ENCODE data around the gene ZNF169.
"Not testable (repeated sequence)": the region's sequence is repeated elsewhere in the genome, so short reads cannot be mapped to it uniquely, and the experiment has no call there.

The ZNF169 gene

DNA sequence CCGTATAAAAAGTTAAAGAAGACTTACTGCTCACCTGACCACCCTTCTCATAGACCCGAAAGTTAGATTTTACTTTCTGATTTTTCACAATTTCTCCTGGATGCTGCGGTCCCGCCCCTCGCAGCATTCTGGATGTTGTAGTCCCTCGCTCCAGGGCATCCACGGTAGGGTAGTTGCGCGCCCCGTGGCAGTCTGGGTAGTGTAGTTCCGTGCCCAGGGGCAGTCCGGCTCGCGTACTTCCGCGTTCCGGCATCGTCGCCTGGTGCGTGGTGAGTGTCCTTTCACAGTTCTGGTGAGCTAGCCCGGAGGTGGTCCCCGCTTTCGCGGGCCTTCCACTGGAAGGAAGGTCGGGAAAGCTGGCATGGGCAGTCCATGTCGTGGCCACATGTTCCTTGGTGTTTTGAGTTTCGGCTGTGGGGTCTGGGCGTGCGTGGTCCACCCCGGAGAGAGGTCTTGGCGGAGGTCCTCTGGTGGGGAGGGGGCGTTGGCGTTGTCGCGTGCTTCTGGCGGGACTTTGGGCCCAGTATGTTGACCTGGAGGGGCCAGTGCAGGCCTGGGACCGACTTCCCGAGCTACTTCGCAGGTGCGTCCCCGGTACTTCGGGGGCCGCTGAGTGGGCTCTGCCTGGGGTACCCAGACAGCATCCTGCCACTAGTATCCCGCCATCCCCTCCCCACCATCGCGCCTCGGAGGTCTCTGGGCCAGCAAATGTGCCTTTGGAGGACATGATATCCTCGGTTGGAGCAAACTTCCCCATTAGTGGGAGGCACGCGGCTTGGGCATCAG, at the start of gene ZNF169:
Gene ZNF169 (plus strand): TSS at position 222 of the 786 bp plus-strand sequence. CDS start 19,515 bp downstream, outside the sequence.
- DNase-seq (ENCODE audit: low read depth), result peak; percentile 83

- no peak for DNase-seq (ENCODE audit: low read depth)
Observed at GRCh38 chr9:94210616-94211603, 48.2 kb upstream of the ZNF169 start.

DNA sequence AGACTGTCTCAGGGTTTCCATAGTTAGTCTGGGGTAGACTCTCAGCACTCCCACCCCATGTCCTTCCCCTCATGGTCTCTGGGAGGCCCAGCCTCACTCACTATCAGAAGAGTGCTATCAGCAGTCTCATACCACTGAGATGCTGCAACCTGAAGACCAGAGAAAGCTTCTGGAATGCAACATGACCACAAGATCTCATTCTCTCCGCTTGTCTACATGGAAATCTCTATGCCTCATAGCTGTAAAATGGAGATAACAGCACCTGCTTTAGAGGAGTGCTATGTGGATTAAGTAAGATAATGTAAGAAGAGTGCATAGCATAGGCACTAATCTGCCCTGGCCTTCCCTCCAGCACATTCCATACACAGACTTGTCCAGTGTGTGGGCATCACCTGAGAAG, 47.0 kb upstream of the ZNF169 start:
- no peak for DNase-seq (ENCODE audit: low read depth)

DNA sequence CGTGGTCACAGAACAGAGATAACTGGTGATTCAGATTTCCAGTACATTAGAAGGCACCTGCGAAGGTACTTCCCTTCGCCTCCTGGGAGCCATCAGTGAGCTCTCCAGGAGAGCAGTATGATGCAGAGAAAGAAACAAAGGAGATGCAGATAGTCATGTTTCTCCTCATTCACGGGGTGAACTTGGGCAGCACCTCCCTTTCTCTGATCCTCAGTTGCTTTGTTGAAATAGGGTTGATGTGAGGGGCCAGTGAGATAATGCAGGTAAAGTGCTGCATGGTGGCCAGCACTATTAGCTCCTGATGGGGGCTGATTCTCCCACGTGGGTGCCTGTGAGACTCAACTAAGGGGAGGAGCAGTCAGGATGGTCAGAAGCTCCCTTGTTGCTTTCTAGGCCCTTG, 46.6 kb upstream of the ZNF169 start:
- DNase-seq (ENCODE audit: low read depth), result no peak

- DNase-seq (ENCODE audit: low read depth), result peak; percentile 46
Observed at GRCh38 chr9:94213511-94214124, 45.5 kb upstream of the ZNF169 start.

GRCh38 chr9:94222870-94223269, 36.2 kb upstream of the ZNF169 start:
- no peak for DNase-seq (ENCODE audit: low read depth)

- DNase-seq (ENCODE audit: low read depth), result not testable (repeated sequence)
Observed at GRCh38 chr9:94225413-94225812, 33.7 kb upstream of the ZNF169 start.

GRCh38 chr9:94228616-94229015, 30.5 kb upstream of the ZNF169 start:
- no peak for DNase-seq (ENCODE audit: low read depth)

DNA sequence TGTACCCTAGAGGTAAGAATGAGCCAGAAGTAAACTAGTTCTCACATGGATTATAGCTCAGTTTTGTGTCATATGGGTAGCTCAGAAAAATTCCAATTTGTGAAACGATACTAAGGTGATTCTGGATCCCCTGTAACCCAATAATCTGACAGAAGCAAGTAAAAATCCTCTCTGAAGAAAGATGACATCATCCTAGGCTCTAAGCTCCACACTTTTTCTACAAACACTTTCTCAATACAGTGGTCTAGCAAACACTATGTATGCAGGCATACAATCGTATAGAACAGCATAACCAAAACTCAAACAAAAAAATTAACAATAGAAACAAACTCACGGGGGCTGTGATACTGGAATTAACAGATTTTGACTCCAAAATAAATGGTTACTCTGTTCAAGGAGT, 26.7 kb upstream of the ZNF169 start:
- DNase-seq (ENCODE audit: low read depth), result no peak

DNA sequence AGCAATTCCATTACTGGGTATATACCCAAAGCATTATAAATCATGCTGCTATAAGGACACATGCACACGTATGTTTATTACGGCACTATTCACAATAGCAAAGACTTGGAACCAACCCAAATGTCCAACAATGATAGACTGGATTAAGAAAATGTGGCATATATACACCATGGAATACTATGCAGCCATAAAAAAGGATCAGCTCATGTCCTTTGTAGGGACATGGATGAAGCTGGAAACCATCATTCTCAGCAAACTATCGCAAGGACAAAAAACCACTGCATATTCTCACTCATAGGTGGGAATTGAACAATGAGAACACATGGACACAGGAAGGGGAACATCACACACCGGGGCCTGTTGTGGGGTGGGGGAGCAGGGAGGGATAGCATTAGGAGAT, 18.0 kb upstream of the ZNF169 start:
- DNase-seq (ENCODE audit: low read depth), result not testable (repeated sequence)

GRCh38 chr9:94245651-94246050, 13.4 kb upstream of the ZNF169 start:
- DNase-seq (ENCODE audit: low read depth), result no peak

DNA sequence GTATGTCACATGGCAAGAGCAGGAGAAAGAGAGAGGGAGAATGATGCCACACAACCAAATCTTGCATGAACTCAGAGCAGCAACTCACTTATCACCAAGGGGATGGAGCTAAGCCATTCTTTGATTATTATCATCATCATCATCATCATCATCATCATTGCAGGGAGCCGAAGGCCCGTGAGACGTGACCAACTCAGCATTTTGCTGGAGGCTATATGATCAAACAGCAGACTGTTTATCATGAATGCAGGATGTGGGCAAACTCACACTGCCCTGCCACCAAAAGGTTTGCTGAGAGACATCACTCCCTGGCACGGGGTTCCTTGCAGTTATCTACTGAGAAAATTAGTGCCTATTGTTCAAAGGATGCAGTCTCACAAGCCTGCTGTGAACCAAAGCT, 8.6 kb upstream of the ZNF169 start:
- no peak for DNase-seq (ENCODE audit: low read depth)

GRCh38 chr9:94256007-94256406, 3.1 kb upstream of the ZNF169 start:
- DNase-seq (ENCODE audit: low read depth), result no peak

DNA sequence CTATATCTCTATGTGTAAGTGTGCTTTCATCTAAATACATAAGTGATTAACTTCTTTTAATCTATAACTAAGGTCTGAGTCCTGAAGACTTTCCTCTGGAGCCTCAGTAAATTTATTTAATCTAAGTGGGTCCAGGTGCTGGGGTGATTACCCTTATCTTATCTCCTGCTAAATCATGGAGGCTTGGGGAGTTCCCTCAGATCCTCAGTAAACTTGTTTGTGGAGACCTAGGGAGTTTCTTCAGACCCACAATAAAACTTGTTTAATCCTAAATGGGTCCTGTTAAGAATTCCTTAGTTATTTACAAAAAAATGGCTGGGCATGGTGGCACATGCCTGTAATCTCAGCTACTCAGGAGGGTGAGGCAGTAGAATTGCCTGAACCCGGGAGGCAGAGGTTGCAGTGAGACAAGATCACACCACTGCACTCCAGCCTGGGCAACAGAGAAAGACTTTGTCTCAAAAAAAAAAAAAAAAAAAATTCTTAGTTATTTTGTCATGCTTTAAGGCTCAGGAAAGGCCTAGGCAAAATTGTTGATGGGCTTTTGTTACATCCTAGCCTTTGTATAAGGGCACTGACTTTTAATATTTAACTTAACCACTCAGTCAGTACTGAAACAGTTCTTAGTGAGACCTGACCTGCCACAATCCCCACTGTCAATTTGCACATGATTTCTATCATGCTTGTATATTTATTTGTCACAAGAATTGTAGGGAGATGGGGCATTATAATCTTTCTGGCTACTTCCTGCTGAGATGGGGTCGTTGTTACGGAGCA, 6.7 kb downstream of the ZNF169 start:
- DNase-seq (ENCODE audit: low read depth), result not testable (repeated sequence)

DNA sequence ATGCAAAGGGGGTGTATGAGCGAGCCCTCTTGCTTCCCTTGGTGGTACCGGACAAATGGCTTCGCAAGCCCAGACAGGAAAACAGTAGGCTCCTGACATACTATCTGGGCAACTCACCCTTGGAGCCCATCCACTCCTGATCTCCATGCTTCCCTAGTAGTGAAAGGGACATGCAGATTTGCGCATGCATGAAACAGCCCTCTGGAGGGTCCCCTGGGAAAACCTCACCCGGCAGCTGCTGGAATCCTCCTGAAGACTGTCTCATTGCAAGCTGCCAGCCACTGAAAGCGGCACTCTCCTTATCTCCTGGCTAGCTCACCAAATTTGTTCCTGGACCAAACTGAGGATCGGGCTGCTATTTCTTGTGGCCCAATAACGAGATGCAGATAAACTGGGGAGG, 10.2 kb downstream of the ZNF169 start:
- DNase-seq (ENCODE audit: low read depth), result no peak

DNA sequence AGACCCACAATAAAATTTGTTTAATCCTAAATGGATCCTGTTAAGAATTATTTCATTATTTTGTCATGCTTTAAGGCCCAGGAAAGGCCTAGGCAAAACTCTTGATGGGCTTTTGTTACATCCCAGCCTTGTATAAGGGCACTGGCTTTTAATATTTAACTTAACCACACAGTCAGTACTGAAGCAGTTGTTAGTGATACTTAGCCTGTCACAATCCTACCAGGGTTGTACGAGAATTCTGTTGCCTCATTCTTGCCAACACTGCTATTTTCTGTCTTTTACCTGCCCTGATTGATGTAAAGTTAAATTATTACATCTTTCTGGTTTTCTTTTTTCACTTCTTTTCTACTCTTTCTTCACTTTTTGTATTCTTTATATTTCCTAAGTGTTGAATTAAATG, 10.9 kb downstream of the ZNF169 start:
- DNase-seq (ENCODE audit: low read depth), result no peak

DNA sequence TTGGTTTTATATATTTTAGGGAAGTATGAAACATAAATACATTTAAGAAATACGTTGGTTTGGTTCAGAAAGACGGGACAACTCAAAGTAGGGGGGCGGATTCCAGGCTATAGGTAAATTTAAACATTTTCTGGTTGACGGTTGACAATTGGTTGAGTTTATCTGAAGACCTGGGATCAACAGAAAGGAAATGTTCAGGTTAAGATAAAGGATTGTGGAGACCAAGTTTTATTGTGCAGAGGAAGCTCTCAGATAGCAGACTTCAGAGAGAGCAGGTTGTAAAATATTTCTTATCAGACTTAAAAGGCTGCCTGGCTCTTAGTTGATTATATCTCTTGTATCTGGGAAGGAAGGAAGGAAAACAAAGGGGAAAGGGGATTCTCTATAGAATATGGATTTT, 17.9 kb downstream of the ZNF169 start:
- not testable (repeated sequence) for DNase-seq (ENCODE audit: low read depth)

DNA sequence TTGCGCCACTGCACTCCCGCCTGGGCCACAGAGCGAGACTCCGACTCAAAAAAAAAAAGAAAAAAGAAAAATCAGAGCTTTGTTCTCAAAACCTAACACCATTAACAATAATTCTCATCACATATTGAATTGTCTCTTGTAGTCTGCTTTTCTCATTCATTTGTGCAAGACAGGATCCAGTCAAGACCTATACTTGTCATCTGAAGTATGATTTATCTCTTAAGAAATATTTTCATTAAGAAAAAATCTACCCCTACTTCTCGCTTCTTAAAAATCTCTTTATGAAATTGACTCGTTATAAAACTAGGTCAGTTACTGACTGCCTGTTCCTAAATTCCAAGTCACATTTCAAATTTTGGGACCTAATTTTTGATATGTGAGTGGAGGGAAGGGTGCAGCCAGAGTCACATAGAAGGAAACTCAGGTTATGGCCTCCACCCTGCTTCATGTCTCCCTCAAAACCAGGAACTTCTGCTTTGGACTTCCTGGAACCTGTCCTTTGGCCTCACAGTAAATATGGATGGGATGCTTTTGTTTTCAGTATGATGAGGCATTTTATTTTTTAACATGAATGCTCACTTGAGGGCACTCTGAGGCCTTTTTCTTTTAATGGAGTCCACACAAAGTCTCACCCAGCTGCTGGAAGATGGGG, 18.9 kb downstream of the ZNF169 start:
- no peak for DNase-seq (ENCODE audit: low read depth)

GRCh38 chr9:94280409-94280989, 21.4 kb downstream of the ZNF169 start:
- no peak for DNase-seq (ENCODE audit: low read depth)

- DNase-seq (ENCODE audit: low read depth), result no peak
Observed at GRCh38 chr9:94281101-94281500, 22.0 kb downstream of the ZNF169 start.

- DNase-seq (ENCODE audit: low read depth), result no peak
Observed at GRCh38 chr9:94286116-94286515, 27.0 kb downstream of the ZNF169 start.

All from stimulated activated CD8-positive, alpha-beta memory T cell treated with anti-CD3 and anti-CD28 coated beads, Interleukin-4, amount 100 ng/mL, for 24 hours (primary cell).